WERI-Rb-1 (cell line): ENCODE data around the gene PRKCE.

ENCODE experiments used
- DNase-seq: peaks from one replicate; pipeline ENCODE4 v3.0.0-alpha.2; 2020
- H3K27ac ChIP-seq: fragments of 250-450 bp; sonication (Bioruptor Pico); 2 replicates; pipeline ENCODE4 v1.5.1; 2020; ENCODE audit warnings: mild to moderate bottlenecking, moderate library complexity
- H3K27me3 ChIP-seq: fragments of 250-450 bp; sonication (Bioruptor Pico); 2 replicates; pipeline ENCODE4 v1.5.1; 2021; ENCODE audit warnings: mild to moderate bottlenecking, low read depth, moderate library complexity; ENCODE audit not compliant: insufficient read depth, severe bottlenecking
- H3K36me3 ChIP-seq: fragments of 250-450 bp; sonication (Bioruptor Pico); 2 replicates; pipeline ENCODE4 v1.5.1; 2020; ENCODE audit warnings: mild to moderate bottlenecking, moderate library complexity
- H3K4me3 ChIP-seq: 2 replicates; pipeline ENCODE4 v1.5.1; 2011; ENCODE audit warnings: low read depth, mild to moderate bottlenecking, control low read depth, low read length
- H3K9me3 ChIP-seq: fragments of 250-450 bp; sonication (Bioruptor Pico); 2 replicates; pipeline ENCODE4 v1.5.1; 2021; ENCODE audit warnings: mild to moderate bottlenecking, moderate library complexity; ENCODE audit not compliant: severe bottlenecking
- TF ChIP-seq, protein P1 (sequence below): IDR thresholded peaks from 2 replicates; pipeline ENCODE4 v1.5.1; 2011; ENCODE audit warnings: low read depth, mild to moderate bottlenecking, control low read depth, inconsistent platforms, low read length

PRKCE gene

DNA sequence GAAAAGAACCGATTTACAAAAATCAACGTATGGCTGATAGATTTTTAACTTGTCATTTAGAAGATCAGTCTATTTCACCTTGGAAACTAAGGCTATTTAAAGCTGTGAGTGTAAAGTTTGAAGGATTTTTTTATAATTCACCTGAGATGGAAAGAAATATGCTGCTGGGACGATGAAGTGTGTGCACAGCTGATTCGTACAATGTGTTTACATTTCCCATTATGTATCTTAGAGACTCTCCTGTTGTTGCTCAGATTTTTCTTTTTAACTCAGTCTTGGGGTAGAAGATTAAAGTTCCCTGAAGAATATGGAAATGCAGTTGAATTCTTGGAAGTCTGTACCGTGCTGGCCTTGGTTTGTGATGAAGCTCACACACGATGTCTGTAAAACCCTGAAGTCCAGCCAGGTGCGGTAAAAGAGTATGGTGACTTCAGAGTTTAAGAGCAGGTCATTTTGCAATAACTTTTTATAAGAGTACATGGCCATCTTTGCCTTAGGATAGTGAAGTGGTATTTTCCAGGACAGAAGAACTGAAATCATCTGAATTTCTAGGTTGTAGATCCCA, 250.1 kb downstream of the PRKCE start:
- H3K4me3 ChIP-seq: no peak overlapping the region
- DNase-seq: no peak
- no peaks in the 10 kb centered on the region for H3K27me3 ChIP-seq
- H3K9me3 ChIP-seq: no peaks in the 10 kb centered on the region
- TF ChIP-seq, protein P1, sequence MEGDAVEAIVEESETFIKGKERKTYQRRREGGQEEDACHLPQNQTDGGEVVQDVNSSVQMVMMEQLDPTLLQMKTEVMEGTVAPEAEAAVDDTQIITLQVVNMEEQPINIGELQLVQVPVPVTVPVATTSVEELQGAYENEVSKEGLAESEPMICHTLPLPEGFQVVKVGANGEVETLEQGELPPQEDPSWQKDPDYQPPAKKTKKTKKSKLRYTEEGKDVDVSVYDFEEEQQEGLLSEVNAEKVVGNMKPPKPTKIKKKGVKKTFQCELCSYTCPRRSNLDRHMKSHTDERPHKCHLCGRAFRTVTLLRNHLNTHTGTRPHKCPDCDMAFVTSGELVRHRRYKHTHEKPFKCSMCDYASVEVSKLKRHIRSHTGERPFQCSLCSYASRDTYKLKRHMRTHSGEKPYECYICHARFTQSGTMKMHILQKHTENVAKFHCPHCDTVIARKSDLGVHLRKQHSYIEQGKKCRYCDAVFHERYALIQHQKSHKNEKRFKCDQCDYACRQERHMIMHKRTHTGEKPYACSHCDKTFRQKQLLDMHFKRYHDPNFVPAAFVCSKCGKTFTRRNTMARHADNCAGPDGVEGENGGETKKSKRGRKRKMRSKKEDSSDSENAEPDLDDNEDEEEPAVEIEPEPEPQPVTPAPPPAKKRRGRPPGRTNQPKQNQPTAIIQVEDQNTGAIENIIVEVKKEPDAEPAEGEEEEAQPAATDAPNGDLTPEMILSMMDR: no peak
- no peaks in the 10 kb centered on the region for H3K36me3 ChIP-seq
- no peak overlapping the region for H3K27ac ChIP-seq

DNA sequence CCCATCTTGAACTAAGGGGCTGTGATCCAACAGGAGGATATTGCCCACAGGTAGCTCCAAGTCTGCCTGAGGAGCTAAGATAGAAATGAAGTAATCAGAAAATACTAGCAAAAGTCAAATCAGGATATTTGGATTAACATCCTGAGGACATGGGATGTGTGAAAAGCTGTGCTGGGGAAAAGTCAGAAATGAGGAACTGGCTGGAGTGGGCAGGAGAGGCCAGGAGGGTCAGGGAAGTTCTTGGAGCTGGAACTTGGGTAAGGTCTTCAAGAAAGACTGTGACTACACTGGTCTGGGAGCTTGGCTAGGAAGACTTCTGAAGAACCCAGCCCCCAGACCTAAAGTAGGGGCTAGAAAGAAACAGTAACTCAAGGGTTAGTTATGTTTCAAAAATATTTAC, 250.9 kb downstream of the PRKCE start:
- Histone ChIP-seq H3K4me3 (no peak overlapping the region), H3K36me3 (no peaks in the 10 kb centered on the region), H3K27ac (no peak overlapping the region), H3K9me3 (no peaks in the 10 kb centered on the region), H3K27me3 (no peaks in the 10 kb centered on the region)
- no peak for DNase-seq
- TF ChIP-seq, protein P1: no peak

DNA sequence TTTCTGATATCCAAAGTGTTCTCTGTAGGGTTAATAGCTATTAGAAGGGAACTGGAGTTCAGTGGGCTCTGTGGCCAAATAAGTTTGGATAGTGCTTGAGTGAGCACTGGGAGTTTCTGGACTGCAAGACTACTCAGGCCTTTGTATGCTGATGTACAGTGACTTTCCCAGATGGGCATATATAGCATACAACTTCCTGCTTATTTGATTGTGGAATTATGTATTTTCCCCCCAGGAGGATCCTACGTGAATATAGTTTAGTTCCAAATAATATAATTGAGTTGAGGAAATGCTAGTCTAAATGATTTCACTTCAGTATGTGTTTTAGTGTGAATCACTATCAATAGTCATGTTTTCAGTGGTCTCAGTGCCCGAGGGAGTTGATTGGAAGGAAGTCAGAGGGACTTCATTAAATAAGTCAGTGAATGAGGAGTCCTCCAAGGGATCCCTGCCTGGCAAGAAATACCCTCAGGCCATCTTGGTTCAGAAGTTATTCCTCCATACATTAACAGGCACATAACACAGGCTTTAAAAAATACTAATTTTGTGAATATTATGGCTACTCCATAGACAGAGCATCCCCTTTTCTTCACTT, 251.4 kb downstream of the PRKCE start:
- no peak for DNase-seq
- H3K36me3 ChIP-seq: no peaks in the 10 kb centered on the region
- H3K27me3 ChIP-seq: no peaks in the 10 kb centered on the region
- TF ChIP-seq, protein P1: no peak
- H3K27ac ChIP-seq: no peak overlapping the region
- H3K9me3 ChIP-seq: no peaks in the 10 kb centered on the region
- H3K4me3 ChIP-seq: no peak overlapping the region

DNA sequence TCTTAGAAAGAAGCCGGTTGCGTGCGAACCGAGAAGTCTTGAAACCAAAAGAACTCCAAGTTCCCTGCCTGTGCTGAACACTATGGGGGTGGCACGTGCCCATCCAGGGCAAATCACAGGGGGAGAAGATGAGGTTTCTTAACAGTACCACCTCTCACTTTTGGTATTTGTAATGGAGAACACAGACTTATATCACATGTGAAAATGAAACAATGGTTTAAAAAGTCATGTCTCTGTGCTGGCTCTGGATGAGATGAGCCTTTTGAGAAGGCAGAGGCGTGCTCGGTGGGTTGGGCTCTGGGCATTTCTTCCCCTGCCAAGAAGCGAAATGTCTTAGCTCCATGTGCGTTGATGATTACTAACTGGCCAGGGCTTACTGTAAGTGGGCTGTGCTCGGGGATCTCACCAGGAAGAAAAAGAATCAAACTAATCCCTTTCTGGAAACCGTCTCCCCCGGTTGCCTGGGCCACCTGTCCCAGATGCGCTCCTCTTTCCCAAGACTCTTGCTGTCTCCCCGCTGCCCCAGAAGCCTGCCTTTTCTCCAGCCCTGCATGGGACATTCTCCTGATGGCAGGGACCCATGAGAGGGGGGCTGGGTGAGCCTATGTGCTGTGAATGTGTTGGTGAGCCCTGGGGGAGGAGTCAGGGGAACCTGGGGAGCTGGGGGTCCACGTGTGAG, 252.9 kb downstream of the PRKCE start:
- H3K9me3 ChIP-seq: no peaks in the 10 kb centered on the region
- TF ChIP-seq, protein P1: no peak
- H3K27me3 ChIP-seq: no peaks in the 10 kb centered on the region
- H3K27ac ChIP-seq: peak overlapping the region; percentile 72
- H3K36me3 ChIP-seq: no peaks in the 10 kb centered on the region
- H3K4me3 ChIP-seq: peak overlapping the region; percentile 1
- DNase-seq: peak; percentile 78

DNA sequence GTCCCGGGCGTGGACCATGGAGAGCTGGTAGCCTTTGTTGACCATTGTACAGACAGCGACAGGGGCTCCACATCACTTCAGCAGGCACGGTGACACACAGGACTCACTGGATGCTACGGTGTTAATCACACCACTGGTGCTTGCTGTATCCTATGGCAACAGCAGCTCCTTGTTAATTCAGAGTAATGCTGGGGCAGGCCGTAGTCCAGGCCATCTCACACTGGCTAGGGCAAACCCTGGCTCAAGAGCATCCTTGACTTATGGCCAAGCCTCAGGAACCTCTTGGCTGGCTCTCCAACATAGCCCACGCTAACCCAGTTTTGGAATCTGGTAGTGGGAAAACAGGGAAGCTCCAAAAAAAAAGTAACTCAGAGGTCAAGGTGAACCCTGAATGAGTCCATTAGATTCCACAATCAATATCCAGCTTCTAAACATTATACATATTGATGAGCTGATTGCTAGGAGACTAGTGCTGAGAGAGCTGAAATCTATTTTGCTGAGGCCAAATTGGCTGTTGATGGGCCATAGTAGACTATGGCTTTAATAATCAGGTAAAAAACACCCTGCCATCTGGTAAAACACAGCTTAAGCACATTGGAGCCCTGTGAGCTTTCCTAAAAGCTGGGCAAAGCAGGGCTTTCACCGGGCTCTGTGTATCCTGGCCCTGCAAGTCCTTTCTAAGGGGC, 253.6 kb downstream of the PRKCE start:
- Histone ChIP-seq H3K4me3 (peak overlapping the region; percentile 1), H3K9me3 (no peaks in the 10 kb centered on the region), H3K27me3 (no peaks in the 10 kb centered on the region), H3K27ac (peak overlapping the region; percentile 72), H3K36me3 (no peaks in the 10 kb centered on the region)
- TF ChIP-seq, protein P1: no peak
- DNase-seq: peak; percentile 75
